Measurements from ENCODE around the gene PPP1R3G. TPM values are rescaled to one million over a fixed set of nuclear protein-coding genes. Genes with fewer than 3 reads are reported as not detected.
A peak's percentile ranks its signal among the peaks of the same experiment; 100 is the strongest.

The PPP1R3G gene
- total RNA-seq, 1 donor from 2014 or later: 13.9 TPM

DNA sequence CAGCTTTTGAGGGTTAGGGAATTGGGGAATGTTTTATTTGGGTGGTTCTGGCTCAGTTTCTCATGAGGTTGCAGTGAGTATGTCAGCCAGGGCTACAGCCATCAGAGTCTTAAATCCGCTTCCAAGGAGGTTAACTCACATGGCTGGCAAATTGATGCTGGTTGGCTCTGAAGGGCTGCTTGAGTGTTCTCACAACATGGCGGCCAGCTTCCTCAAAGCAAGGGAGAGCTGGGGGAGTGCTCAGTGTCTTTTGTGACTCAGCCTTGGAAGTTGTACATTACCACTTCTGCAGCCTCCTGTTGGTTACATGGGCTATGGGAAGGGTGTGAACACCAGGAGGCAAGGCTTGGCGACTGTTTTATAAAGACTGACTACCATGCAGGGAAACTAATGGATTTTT, 17.8 kb upstream of the PPP1R3G start:
- intact Hi-C loops (cut with micrococcal nuclease): no loop called here
- no peak for ATAC-seq

DNA sequence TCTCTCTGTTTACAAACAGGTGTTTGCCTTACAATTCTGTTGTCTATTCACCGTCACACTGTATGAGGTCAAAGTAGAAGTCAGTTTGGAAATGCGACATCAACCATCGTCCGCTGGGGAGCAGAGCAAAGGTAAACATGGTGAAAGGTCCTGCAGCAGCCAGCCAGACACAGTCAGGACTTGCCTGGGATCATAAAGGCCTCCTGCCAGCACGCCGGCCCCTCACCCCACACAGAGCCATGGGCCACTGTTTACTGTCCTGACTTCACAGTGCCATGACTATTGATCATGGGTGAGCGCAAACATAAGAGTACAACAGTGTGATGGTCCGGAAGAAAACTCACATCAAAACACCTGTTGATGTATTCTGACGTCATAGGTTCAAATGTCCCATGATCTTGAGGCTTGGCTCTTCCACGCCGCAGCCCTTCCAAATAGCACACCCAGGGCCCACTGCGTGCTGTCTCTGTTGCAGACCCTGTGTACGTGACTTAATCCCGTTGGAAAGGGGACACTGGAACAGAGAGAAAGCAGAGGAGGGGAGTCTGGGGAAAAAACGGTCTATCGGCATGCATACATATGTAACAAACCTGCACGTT, 16.9 kb upstream of the PPP1R3G start:
- no peak for ATAC-seq
- intact Hi-C loops (cut with micrococcal nuclease): no loop called here
- no peak for DNase-seq

More for the DNA sequence above, 17.8 kb upstream of the PPP1R3G start:
- DNase-seq: no peak

DNA sequence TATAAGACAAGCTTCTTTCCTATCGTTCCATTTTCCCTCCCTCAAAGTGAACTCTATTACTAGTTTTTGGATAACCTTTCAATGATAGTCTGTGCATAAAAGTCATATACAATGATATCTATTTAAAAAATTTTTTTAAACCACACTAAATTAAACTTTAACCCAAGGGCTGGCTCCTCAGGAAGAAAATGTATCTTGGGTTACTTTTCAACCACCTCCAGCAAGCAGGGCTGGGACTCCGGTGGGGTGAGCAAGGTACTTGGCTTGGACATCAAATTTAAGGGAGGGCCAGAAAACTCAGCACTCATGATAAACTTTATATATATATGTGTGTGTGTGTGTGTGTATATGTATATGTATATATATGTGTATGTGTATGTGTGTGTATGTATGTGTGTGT, 13.9 kb upstream of the PPP1R3G start:
- ATAC-seq: no peak
- no peak for DNase-seq
- intact Hi-C loops (cut with micrococcal nuclease): no loop called here

DNA sequence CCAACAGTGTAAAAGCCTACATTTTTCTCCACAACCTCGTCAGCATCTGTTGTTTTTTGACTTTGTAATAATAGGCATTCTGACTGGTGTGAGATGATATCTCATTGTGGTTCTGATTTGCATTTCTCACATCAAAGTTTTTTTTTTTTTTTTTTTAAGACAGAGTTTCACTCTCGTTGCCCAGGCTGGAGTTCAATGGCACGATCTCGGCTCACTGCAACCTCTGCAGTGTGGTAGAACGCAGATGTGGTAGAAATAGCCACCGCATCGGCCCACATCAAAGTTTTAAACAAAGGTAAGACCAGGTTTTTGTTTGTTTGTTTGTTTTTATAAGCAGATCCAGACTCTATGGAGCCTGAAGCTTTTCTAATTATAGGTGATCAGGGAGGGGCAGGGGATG, 12.7 kb upstream of the PPP1R3G start:
- intact Hi-C loops (cut with micrococcal nuclease): no loop called here
- no peak for DNase-seq
- no peak for ATAC-seq

DNA sequence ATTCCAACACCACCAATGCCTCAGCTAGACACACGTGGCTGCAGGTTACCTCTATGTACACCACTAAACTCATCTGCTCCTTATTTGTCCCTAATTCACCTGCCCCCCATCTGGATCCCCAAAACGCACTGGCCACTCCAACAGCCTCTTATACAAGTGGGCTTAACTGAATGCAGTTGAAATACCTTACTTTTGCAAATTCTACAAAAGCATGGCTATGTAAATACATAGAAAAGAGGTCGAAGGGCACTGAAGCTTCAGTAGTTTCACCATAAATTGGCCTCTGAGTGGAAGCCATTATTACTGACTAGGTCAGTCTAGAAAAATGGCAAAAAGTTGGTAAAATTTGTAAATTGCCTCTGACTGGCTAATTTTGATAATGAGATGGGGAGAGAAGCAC, 11.1 kb upstream of the PPP1R3G start:
- DNase-seq (no peak), ATAC-seq (no peak)
- intact Hi-C loops (cut with micrococcal nuclease): no loop called here

DNA sequence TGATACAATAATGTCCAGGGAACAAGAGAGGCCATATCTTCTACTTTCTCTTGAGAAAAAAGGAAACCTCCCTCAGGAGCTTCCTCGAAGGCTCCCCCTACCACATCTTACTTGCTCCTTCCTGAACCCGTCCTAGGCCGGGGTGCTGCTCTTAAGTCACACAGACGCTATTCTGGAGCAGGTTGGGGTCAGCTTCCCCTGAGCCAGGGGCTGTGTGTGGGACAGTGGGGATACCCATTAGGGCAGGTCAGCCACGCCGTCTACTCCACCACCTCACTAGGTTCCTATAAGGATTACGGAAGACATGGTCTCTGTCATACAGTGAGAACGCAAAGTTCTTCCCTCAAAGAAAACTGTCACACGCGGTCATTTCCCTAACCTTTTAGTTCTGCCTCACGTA, 8.2 kb upstream of the PPP1R3G start:
- intact Hi-C loops (cut with micrococcal nuclease): no loop called here
- DNase-seq: no peak
- no peak for ATAC-seq

DNA sequence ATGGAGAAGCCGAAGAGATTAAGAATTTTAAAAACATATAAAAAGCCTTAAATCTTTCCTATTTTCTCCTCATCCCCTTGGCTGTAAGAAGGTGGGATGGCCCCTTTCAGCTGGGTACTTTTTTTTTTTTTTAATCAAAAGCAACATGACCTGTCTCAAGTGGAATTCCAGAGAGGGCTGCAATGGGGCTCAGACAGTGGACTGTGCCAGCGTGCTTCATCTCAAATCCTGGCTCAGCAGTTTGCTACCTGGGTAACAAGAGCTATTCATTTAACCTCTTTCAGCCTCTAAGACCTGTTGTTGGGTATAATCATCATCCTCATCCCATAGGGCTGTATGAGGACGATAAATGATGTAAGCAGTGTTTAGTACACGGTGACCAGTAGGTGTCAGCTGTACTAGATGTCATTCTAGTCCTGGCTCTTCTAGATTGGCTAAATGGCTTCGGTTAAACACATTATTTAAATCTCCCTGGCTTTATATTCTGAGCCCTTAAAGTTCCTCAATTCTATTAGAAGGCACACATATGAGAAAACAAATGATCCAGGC, 6.9 kb upstream of the PPP1R3G start:
- DNase-seq (no peak), ATAC-seq (peak; percentile 75)
- intact Hi-C loops (cut with micrococcal nuclease): no loop called here

DNA sequence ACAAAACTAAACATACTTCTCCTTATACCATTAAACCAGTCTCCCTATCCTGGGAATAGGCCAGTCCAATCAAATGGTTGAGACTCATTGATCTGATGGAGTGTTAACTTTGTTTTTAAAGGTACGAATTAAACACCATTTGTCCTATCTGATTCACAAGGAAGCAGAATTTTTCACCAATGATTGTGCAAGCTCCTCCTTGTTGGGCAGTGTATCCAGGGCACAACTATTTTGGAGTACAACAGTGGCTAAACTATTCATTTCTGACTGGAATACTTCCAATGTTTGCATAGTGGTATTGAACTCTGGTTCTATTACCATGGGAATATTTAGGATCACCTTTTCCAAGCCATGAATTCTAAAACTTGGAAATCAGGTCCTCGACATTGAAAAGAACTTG, 5.4 kb upstream of the PPP1R3G start:
- no peak for DNase-seq
- intact Hi-C loops (cut with micrococcal nuclease): no loop called here
- no peak for ATAC-seq

DNA sequence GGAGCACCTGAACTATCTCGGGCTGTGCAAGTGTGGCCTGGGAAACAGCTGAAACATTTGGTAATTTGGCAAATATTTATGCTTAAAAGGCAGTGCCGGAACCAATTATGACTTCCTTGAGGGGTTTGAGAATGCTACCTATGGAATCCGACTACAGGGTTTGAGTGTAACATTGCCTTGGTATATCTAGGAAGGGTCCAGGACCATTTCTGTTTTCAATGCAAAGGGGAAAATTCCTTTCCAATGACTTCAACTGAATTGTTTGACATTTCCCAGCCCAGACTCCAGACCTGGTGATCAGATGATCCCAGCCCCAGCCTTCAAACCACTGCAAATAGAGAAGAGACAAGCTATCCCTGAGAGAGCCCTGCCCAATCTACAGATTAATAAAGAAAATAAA, 4.6 kb upstream of the PPP1R3G start:
- no peak for DNase-seq
- intact Hi-C loops (cut with micrococcal nuclease): no loop called here
- ATAC-seq: no peak

DNA sequence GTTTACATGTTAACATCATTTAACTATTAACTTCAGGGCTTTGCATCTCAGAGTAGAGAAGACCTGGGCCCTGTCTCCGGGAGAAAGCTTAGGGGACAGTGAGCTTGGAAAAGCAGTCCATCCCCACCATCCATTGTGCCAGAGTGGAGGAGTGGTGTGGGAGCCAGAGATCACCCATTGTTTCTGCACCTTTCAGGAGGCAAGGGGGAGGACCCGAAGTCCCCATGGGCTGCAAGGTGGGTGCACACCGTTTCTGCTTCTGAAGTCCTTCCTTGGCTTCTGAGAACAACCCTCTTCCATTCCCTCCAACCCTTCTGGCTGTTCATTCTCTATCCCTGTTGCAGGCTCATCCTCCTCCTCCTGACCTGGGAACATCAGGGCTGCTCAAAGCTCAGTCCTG, 4.0 kb upstream of the PPP1R3G start:
- DNase-seq (no peak), ATAC-seq (no peak)
- intact Hi-C loops (cut with micrococcal nuclease): no loop called here

DNA sequence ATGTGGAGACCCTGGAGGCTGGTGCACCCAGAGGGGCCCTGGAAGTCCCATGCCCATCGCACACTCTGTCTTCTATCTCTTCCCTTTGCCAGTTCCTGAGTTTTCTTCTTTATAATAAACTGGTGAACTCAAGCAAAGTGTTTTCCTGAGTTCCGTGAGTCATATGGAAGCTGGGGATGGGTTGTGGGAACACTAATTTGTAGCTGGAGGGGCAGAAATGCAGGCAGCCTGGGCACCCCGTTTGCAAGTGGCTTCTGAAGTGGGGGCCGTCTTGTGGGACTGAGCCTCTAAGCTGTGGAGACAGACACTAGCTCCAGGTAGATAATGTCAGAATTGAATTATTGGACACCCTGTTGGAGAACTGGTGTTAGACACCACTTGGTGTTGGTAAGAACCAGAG, 3.2 kb upstream of the PPP1R3G start:
- intact Hi-C loops (cut with micrococcal nuclease): no loop called here
- ATAC-seq (no peak), DNase-seq (no peak)

DNA sequence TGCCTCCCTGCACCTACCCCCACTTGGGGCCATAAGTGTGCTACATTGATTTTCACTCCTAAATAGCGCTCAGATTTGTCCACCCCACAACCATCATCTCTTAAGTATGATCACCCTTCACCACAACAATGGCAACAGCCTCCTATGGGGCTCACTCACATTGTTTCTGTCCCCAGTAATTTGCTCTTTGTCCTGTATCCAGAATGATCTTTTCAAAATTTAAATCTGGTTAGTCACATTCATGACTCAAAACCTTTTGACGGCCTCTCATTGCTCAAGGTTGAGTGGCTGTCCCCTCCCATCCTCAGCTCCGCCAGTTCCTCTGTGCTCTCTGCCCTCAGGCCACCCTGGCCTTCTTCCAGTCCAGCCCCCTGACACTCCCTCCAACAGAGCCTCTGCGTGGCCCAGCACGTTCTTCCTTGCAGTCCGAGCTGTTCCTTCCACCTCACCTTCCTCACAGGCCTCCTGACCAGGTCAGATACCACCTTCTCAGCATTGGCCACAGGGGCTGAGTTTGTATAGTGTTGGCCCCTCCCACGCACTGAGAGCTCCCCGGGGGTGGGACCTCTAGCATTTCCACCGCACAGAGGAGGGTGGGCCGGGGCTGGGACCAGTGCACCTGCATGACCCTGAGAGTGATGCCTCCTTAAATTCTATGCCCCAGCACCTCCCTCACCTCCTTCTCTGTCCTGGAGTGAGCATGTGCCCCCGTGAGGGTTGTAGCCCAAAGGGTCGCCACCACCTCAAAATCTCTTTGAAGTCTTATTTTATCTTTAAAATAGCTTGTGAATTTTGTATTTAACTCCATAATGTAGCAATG, 2.4 kb upstream of the PPP1R3G start:
- no peak for DNase-seq
- no peak for ATAC-seq
- intact Hi-C loops (cut with micrococcal nuclease): no loop called here

DNA sequence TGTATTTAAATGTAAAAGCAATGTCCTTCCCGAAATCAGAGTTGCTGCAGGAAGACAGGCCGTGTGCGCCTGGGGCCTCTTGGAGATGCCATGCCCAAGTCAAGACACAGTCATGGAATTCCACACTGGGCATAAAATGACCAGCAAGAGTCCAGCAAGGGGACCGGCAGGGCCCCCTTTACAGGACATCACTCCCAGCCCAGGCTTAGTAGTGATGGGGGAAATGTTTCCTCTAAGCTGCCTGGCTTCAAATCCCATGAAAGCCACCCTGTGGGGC, 1.9 kb upstream of the PPP1R3G start:
- no peak for ATAC-seq
- intact Hi-C loops (cut with micrococcal nuclease): no loop called here

DNA sequence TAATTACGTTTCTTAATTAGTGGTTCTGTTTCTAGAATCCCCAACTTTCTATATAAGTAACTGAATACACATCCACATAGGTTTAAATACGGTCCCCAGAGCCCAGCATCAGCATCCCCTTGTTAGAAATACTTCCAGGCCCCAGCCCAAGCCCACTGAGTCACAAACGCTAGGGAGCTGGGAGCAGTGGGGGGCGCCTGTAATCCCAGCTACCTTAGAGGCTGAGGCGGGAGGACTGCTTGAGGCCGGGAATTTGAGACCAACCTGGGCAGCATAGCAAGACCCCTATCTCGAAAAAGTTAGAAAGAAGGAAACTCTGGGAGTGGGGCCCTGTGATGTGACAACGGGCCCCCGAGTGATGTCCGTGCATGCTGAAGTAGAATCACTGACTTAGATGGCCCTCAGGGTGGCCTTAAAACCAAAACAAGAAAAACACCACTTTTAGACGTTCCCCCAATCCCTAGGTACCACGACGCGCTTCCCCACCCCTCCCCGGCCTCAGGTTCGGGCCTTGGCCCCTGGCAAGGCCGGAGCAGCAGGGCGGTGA, 1.3 kb upstream of the PPP1R3G start:
- intact Hi-C loops (cut with micrococcal nuclease): no loop called here
- DNase-seq (no peak), ATAC-seq (no peak)

More for the DNA sequence above, 1.9 kb upstream of the PPP1R3G start:
- no peak for DNase-seq

DNA sequence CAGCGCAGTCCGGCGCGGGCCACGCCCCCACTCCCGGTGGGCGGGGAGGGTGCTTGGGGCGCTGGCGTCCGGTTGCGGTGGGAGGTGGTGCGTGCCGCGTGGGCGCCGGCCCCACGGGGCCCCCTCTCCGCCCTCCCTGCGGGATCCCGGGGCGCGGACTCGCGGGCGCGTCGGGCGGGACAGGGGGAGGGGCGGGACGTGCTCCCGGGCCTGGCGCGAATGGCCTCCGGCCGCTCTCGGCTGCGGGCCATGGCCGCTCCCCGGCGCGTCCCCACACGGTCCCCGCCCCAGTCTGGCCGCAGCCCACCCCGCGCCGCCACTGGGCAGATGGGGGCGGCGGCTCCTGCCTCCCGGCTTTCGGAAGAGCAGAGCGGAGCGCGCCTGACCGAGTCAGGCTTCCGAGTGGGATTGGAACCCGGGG, 771 bp upstream of the PPP1R3G start:
- peak; percentile 87 for DNase-seq
- intact Hi-C loops (cut with micrococcal nuclease): no loop called here
- ATAC-seq: peak; percentile 88

DNA sequence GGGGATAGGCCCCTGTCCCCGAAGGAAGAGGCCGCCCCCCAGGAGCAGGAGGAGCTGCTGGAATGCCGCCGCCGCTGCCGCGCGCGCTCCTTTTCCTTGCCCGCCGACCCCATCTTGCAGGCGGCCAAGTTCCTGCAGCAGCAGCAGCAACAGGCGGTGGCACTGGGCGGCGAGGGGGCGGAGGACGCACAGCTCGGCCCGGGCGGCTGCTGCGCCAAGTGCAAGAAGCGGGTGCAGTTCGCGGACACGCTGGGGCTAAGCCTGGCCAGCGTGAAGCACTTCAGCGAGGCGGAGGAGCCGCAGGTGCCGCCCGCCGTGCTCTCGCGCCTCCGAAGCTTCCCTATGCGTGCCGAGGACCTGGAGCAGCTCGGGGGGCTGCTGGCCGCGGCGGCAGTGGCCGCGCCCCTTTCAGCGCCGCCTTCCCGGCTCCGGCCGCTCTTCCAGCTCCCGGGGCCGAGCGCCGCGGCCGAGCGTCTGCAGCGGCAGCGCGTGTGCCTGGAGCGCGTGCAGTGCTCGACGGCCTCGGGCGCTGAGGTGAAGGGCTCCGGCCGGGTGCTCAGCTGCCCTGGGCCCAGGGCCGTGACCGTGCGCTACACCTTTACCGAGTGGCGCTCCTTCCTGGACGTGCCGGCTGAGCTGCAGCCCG, 630 bp downstream of the PPP1R3G start:
- ATAC-seq (peak; percentile 52), DNase-seq (peak; percentile 66)
- intact Hi-C loops (cut with micrococcal nuclease): no loop called here

DNA sequence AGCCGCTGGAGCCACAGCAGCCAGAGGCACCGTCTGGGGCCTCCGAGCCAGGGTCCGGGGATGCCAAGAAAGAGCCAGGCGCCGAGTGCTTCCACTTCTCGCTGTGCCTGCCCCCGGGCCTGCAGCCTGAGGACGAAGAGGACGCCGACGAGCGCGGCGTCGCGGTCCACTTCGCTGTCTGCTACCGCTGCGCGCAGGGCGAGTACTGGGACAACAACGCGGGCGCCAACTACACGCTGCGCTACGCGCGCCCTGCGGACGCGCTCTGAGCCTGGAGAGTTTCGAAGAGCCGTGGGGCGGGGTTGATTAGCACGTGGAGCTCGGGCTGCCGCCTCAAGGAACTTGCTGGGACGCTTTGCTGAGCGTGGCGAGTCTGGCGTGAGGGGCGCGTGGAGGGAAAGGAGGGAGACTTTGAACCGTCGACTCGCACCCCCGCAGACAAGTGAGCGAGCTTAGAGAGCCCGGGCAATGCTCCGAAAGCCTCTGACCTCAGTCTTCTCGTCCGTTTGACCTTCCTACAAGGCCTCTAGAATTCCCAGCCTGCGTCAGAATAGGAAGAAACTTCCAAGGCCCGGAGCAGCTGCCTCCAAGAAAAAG, 1.3 kb downstream of the PPP1R3G start:
- DNase-seq (peak; percentile 44), ATAC-seq (no peak)
- intact Hi-C loops (cut with micrococcal nuclease): no loop called here

DNA sequence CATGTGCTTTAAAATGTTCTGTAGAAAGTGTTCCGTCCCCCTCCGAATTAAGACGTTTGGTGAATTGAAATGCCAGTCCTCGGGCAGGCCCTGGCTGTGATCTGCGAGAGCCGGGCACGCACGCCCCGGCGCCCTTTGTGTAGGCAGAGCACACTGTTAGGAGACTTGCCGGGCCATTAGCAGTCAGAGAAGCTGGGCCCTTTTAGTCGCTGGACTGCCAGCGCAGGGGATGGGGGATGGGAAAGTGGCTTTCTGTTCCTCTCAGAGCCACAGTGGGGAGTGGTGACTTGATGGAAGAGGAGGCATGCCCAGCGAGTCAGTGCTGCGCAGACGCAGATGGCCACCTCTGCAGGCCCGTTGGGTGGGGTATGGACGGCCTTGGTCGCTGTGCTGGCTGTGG, 2.2 kb downstream of the PPP1R3G start:
- DNase-seq: peak; percentile 58
- intact Hi-C loops (cut with micrococcal nuclease): no loop called here
- no peak for ATAC-seq

DNA sequence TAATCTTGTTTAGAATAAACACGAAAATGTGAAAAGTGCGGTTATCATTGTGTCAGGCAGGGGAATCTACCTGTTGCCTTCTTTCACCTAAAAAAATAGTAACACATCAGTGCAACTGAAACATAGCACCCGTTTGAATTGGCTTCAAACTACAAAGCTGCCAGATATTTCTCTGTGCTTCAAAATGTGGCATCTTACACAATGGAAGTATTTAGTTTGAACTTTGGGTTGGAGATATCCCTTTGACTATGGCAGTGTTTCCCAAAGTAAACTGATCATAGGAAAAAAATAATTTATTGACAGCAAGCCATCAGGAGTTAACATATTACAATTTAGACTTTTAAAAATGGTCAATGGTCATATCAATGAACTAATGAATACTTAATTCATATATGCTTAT, 3.6 kb downstream of the PPP1R3G start:
- DNase-seq: no peak
- ATAC-seq: no peak
- intact Hi-C loops (cut with micrococcal nuclease): no loop called here

Data from left ventricle myocardium superior (tissue), 1 donor.